ENCODE measurements around the gene AP1S2. TPM values are rescaled to one million over a fixed set of nuclear protein-coding genes. Genes with fewer than 3 reads are reported as not detected.

AP1S2 gene
- total RNA-seq, 1 experiment from 2014 or later = 18.6 TPM

DNA sequence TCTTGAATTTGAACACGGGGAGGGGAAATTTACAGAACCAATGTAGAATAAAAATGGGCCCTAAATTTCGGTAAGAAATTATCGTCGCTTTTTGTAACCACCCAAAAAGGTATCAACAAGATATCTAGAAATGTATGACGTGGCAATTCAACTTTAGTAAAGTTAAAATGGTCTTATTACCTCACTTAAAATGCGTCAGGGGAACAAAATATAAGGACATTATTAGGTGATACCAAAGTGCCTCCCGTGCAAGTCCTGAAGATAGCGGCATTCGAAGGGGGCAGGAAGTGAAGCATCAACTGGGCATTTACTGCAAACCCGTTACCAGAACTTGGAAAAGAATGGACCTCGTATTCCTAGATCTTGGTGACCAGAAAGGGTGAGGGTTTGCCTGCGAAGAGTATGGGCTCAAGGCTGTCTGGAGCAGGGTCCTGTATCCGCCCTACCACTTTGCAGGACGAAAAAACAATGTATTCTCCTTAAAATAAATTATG lies 980 bp downstream of the AP1S2 start:
- ChIA-PET CTCF (no interaction called here), POLR2A (no interaction called here)
- BruUV-seq (replicated peaks) = TSS peak; percentile 43
- H3K9me3 ChIP-seq = no peaks in the 10 kb centered on the region
- H3K4me1 ChIP-seq = no peaks in the 10 kb centered on the region
- H3K4me1 Mint-ChIP-seq (ENCODE audit: low read depth, unreplicated experiment) = no peaks in the 10 kb centered on the region
- no peaks in the 10 kb centered on the region for H3K36me3 Mint-ChIP-seq (ENCODE audit: insufficient read depth, unreplicated experiment)
- H3K4me3 Mint-ChIP-seq (ENCODE audit: unreplicated experiment) = peak overlapping the region; percentile 89
- H3K27ac Mint-ChIP-seq (ENCODE audit: unreplicated experiment) = no peak overlapping the region
- H3K9me3 Mint-ChIP-seq (ENCODE audit: unreplicated experiment) = no peaks in the 10 kb centered on the region
- H3K27me3 Mint-ChIP-seq (ENCODE audit: insufficient read depth, unreplicated experiment) = peaks cover 2% of the 10 kb centered on the region
- TF ChIP-seq, protein P1, sequence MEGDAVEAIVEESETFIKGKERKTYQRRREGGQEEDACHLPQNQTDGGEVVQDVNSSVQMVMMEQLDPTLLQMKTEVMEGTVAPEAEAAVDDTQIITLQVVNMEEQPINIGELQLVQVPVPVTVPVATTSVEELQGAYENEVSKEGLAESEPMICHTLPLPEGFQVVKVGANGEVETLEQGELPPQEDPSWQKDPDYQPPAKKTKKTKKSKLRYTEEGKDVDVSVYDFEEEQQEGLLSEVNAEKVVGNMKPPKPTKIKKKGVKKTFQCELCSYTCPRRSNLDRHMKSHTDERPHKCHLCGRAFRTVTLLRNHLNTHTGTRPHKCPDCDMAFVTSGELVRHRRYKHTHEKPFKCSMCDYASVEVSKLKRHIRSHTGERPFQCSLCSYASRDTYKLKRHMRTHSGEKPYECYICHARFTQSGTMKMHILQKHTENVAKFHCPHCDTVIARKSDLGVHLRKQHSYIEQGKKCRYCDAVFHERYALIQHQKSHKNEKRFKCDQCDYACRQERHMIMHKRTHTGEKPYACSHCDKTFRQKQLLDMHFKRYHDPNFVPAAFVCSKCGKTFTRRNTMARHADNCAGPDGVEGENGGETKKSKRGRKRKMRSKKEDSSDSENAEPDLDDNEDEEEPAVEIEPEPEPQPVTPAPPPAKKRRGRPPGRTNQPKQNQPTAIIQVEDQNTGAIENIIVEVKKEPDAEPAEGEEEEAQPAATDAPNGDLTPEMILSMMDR (IDR thresholded peaks at IDR 0.05; ENCODE audit: insufficient read depth in 1 of 2, low read depth in 1 of 2, low read length in 1 of 2, severe bottlenecking in 1 of 2, unreplicated experiment in 1 of 2) = no peak
- DNase-seq = no peak
- peak overlapping the region; percentile 67 for H3K4me3 ChIP-seq (ENCODE audit: low read depth, low read length)
- intact Hi-C loops (cut with micrococcal nuclease; ENCODE audit: unreplicated experiment) = loop anchor here (2.0 to 10.0 kb wide), 2 partner anchors 119 to 861 kb away; partner anchors contain the start of genes CTPS2 and SYAP1
- H3K36me3 ChIP-seq (ENCODE audit: control insufficient read depth, insufficient read depth, low read length) = no peaks in the 10 kb centered on the region
- H3K27me3 ChIP-seq (replicated peaks; ENCODE audit: control insufficient read depth, insufficient read depth, low read length) = no peaks in the 10 kb centered on the region

DNA sequence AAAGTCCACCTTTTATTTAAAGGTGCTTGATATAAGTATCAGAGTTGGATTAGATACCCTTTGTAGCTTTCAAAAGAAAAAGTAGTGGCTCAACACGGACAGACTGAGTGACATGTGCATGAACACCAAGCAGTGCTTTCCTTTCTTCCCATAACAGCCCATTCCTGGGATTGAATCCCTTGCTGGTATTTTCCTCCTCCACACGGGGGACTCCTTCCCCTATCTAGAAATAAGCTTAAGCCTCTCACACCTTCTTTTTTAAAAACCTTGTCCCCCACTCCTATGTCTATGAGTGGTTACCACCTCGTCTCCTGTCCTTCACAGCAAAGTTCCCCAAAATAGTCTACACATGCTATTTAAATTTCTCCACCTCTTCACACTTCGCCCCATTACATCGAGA lies 5.1 kb downstream of the AP1S2 start:
- no peak overlapping the region for H3K4me3 Mint-ChIP-seq (ENCODE audit: unreplicated experiment)
- no TSS peak for BruUV-seq (replicated peaks)
- ChIA-PET CTCF (interaction anchor here (1.1 kb wide), 1 partner anchor 274 kb away, joined by 6 read pairs; the partner anchor contains the start of gene GRPR), POLR2A (no interaction called here)
- no peaks in the 10 kb centered on the region for H3K9me3 Mint-ChIP-seq (ENCODE audit: unreplicated experiment)
- no peaks in the 10 kb centered on the region for H3K36me3 ChIP-seq (ENCODE audit: control insufficient read depth, insufficient read depth, low read length)
- H3K4me1 Mint-ChIP-seq (ENCODE audit: low read depth, unreplicated experiment) = no peaks in the 10 kb centered on the region
- intact Hi-C loops (cut with micrococcal nuclease; ENCODE audit: unreplicated experiment) = no loop called here
- no peaks in the 10 kb centered on the region for H3K36me3 Mint-ChIP-seq (ENCODE audit: insufficient read depth, unreplicated experiment)
- no peak overlapping the region for H3K4me3 ChIP-seq (ENCODE audit: low read depth, low read length)
- H3K4me1 ChIP-seq = no peaks in the 10 kb centered on the region; the same call in 1 of the 2 replicates
- no peak overlapping the region for H3K27ac Mint-ChIP-seq (ENCODE audit: unreplicated experiment)
- TF ChIP-seq, protein P1 (IDR thresholded peaks at IDR 0.05; ENCODE audit: insufficient read depth in 1 of 2, low read depth in 1 of 2, low read length in 1 of 2, severe bottlenecking in 1 of 2, unreplicated experiment in 1 of 2) = peak in 1 of 2 experiments; percentile 4
- H3K27me3 Mint-ChIP-seq (ENCODE audit: insufficient read depth, unreplicated experiment) = no peaks in the 10 kb centered on the region
- no peaks in the 10 kb centered on the region for H3K9me3 ChIP-seq
- no peaks in the 10 kb centered on the region for H3K27me3 ChIP-seq (replicated peaks; ENCODE audit: control insufficient read depth, insufficient read depth, low read length)
- DNase-seq = no peak

DNA sequence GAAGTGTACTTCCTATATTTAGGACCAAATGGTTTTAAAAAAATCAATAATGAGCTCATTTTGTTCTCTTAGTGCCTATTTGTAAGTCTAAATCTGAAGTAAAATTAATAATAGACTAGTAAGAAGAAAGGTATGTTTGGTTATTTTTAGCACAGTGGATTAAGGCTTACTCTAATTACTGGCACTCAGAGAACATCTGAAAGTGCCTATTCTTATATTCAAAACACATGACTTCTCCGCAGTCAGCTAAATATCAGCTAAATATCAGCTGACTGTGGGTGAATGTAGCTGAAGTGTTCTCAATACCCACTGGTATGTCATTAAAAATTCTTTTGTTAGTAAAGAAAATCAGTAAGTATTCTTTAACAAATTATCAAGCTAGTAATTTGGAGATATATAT lies 6.0 kb downstream of the AP1S2 start:
- Histone ChIP-seq H3K27me3 (replicated peaks; ENCODE audit: control insufficient read depth, insufficient read depth, low read length) (no peaks in the 10 kb centered on the region), H3K4me1 (no peaks in the 10 kb centered on the region; the same call in 1 of the 2 replicates), H3K9me3 (no peaks in the 10 kb centered on the region), H3K36me3 (ENCODE audit: control insufficient read depth, insufficient read depth, low read length) (no peaks in the 10 kb centered on the region), H3K4me3 (ENCODE audit: low read depth, low read length) (no peak overlapping the region)
- TF ChIP-seq, protein P1 (IDR thresholded peaks at IDR 0.05; ENCODE audit: insufficient read depth in 1 of 2, low read depth in 1 of 2, low read length in 1 of 2, severe bottlenecking in 1 of 2, unreplicated experiment in 1 of 2) = no peak
- Mint-ChIP-seq H3K4me1 (ENCODE audit: low read depth, unreplicated experiment) (no peaks in the 10 kb centered on the region), H3K4me3 (ENCODE audit: unreplicated experiment) (no peak overlapping the region), H3K27me3 (ENCODE audit: insufficient read depth, unreplicated experiment) (no peaks in the 10 kb centered on the region), H3K27ac (ENCODE audit: unreplicated experiment) (no peak overlapping the region), H3K36me3 (ENCODE audit: insufficient read depth, unreplicated experiment) (no peaks in the 10 kb centered on the region), H3K9me3 (ENCODE audit: unreplicated experiment) (no peaks in the 10 kb centered on the region)
- intact Hi-C loops (cut with micrococcal nuclease; ENCODE audit: unreplicated experiment) = no loop called here
- no peak for DNase-seq
- no TSS peak for BruUV-seq (replicated peaks)
- ChIA-PET CTCF (no interaction called here), POLR2A (no interaction called here)

Data from Caco-2 (cell line).